Endothelial cell of umbilical vein (primary cell): ENCODE measurements around the gene NR6A1. TPM values are rescaled to one million over a fixed set of nuclear protein-coding genes. Genes with fewer than 3 reads are reported as not detected.

Experiments used
- BruUV-seq: library from RNA; stranded (reverse); fragments of 400-500 nt; replicated peaks from 2 replicates; lab custom pipeline; 2021; lab: Mats Ljungman, UMichigan
- CTCF ChIA-PET: fragments of 300-600, 350-600 bp; sonication (Branson Sonifier 250); formaldehyde crosslinking; loops from one replicate; lab custom pipeline; 2021; ENCODE audit warnings: antibody characterized with exemption, inconsistent platforms; lab: Charles Lee
- POLR2A ChIA-PET: fragments of 300-600, 350-600 bp; sonication (Branson Sonifier 250); formaldehyde crosslinking; loops from one replicate; lab custom pipeline; 2021; ENCODE audit warnings: antibody characterized with exemption, inconsistent platforms; lab: Charles Lee
- DNase-seq: peaks from one replicate; pipeline ENCODE4 v3.0.0-alpha.2; 2011; ENCODE audit warnings: low read depth, low spot score
- FAIRE-seq: peaks from 2 replicates; lab custom pipeline; 2011; peaks lifted over from hg19 to GRCh38; lab: Jason Lieb, UNC
- H2AFZ ChIP-seq: 2 replicates; pipeline ENCODE4 v1.6.0; 2012; ENCODE audit warnings: low read depth, low read length, control low read depth, inconsistent platforms
- H3K27ac ChIP-seq: 2 replicates; pipeline ENCODE4 v1.5.1; 2011; ENCODE audit warnings: low read depth, mild to moderate bottlenecking, control low read depth, low read length, moderate library complexity; ENCODE audit not compliant: insufficient read depth
- H3K27me3 ChIP-seq, 2 experiments: 2 replicates each; pipeline versions ENCODE4 v1.6.0 to v1.6.1; 2011; ENCODE audit warnings: low read length in 2 of 2, mixed read lengths in 1 of 2; ENCODE audit not compliant: control insufficient read depth in 2 of 2, insufficient read depth in 2 of 2
- H3K36me3 ChIP-seq, 2 experiments: 2 replicates in 1 of 2; 3 replicates in 1 of 2; pipeline ENCODE4 v1.5.1; 2011; ENCODE audit warnings: low read length in 2 of 2, mild to moderate bottlenecking in 1 of 2, moderate library complexity in 1 of 2; ENCODE audit not compliant: control insufficient read depth in 2 of 2, insufficient read depth in 2 of 2; ENCODE audit errors: extremely low read depth in 1 of 2
- H3K4me1 ChIP-seq: 3 replicates; pipeline ENCODE4 v1.5.1; 2011; ENCODE audit warnings: mild to moderate bottlenecking, low read length; ENCODE audit not compliant: control insufficient read depth, insufficient read depth; ENCODE audit errors: extremely low read depth
- H3K4me2 ChIP-seq: 2 replicates; pipeline ENCODE4 v1.6.1; 2011; ENCODE audit warnings: low read length, control low read depth, mixed read lengths; ENCODE audit not compliant: insufficient read depth
- H3K4me3 ChIP-seq, 3 experiments: fragments of 200-600 bp in 1 of 3; sonication (generic), shearing (Covaris generic) in 1 of 3; replicated peaks in 1 of 3; 2 replicates each; pipeline ENCODE4 v1.5.1; 2011 to 2016; ENCODE audit warnings: control low read depth in 3 of 3, low read length in 3 of 3, mild to moderate bottlenecking in 2 of 3, inconsistent platforms in 1 of 3, low read depth in 1 of 3, moderate library complexity in 1 of 3; ENCODE audit not compliant: insufficient read depth in 1 of 3
- H3K79me2 ChIP-seq: 2 replicates; pipeline ENCODE4 v1.6.0; 2012; ENCODE audit warnings: low read length, inconsistent platforms; ENCODE audit not compliant: control insufficient read depth, insufficient read depth
- H3K9ac ChIP-seq: replicated peaks from 2 replicates; pipeline ENCODE3; 2011; ENCODE audit warnings: low read length, control low read depth; ENCODE audit not compliant: insufficient read depth; ENCODE audit errors: extremely low read depth
- H3K9me1 ChIP-seq: replicated peaks from 3 replicates; pipeline ENCODE4 v1.6.0; 2011; ENCODE audit warnings: mild to moderate bottlenecking, low read length; ENCODE audit not compliant: control insufficient read depth, insufficient read depth; ENCODE audit errors: extremely low read depth
- H3K9me3 ChIP-seq: replicated peaks from 2 replicates; pipeline ENCODE4 v1.5.1; 2012; ENCODE audit warnings: low read length, inconsistent platforms; ENCODE audit not compliant: control insufficient read depth, insufficient read depth
- H4K20me1 ChIP-seq: replicated peaks from 2 replicates; pipeline ENCODE3; 2011; ENCODE audit warnings: mild to moderate bottlenecking, low read length; ENCODE audit not compliant: control insufficient read depth, insufficient read depth; ENCODE audit errors: extremely low read depth
- EZH2 ChIP-seq: IDR thresholded peaks from 2 replicates; pipeline ENCODE4 v1.6.1; 2012; ENCODE audit warnings: borderline replicate concordance, low read depth, mild to moderate bottlenecking, moderate library complexity, low read length, inconsistent platforms; ENCODE audit not compliant: severe bottlenecking
- FOS ChIP-seq: IDR thresholded peaks from 2 replicates; pipeline ENCODE4 v1.6.1; 2011; ENCODE audit warnings: mild to moderate bottlenecking, low read length, moderate library complexity, borderline replicate concordance; ENCODE audit not compliant: insufficient read depth
- GATA2 ChIP-seq: IDR thresholded peaks from 2 replicates; pipeline ENCODE4 v1.7.0; 2011; ENCODE audit warnings: low read depth, mild to moderate bottlenecking, moderate library complexity, mixed read lengths, low read length; ENCODE audit not compliant: insufficient read length, insufficient read depth
- JUN ChIP-seq: IDR thresholded peaks from 2 replicates; pipeline ENCODE4 v1.6.1; 2011; ENCODE audit warnings: borderline replicate concordance, low read depth; ENCODE audit not compliant: insufficient read length, insufficient read depth
- MYC ChIP-seq: IDR thresholded peaks from one replicate; pipeline ENCODE4 v1.6.1; 2011; ENCODE audit warnings: mild to moderate bottlenecking, low read depth, low read length
- POLR2A ChIP-seq: IDR thresholded peaks from 2 replicates; pipeline ENCODE4 v1.6.1; 2012; ENCODE audit warnings: low read depth, mild to moderate bottlenecking, control low read depth, low read length
- POLR2AphosphoS5 ChIP-seq: IDR thresholded peaks from 2 replicates; pipeline ENCODE4 v1.6.1; 2012; ENCODE audit warnings: low read depth, mild to moderate bottlenecking, control low read depth, low read length, moderate library complexity; ENCODE audit not compliant: insufficient read depth
- dilution Hi-C: fragments of 300-500 bp; cut with MboI; formaldehyde crosslinking; loops from one replicate; pipeline ENCODE4 v1.15.0; 2019; ENCODE audit warnings: low sequenced_read_pairs; ENCODE audit not compliant: extremely low pct_ligation_motif_present
- intact Hi-C: fragments of 100-400 bp; cut with micrococcal nuclease; formaldehyde crosslinking; loops from one replicate; pipeline ENCODE4 v1.10.0; 2022
- polyA plus RNA-seq, 4 experiments: library from polyadenylated mRNA; depleted of rRNA in 3 of 4; stranded (reverse) in 3 of 4; unstranded in 1 of 4; fragments of >200 nt; gene quantifications; 2 replicates each; pipeline versions ENCODE4 v1.2.1 to v1.2.3, GENCODE V29; 2011 to 2012; ENCODE audit warnings: missing spikeins in 1 of 4
- total RNA-seq: library from RNA; stranded (reverse); gene quantifications from 2 replicates; pipeline ENCODE4 v1.2.3, GENCODE V29; 2021
- TF ChIP-seq, protein P1 (sequence below), 2 donors: IDR thresholded peaks; 1 replicate in 1 of 2; 2 replicates in 1 of 2; pipeline ENCODE4 v1.5.1; 2011; ENCODE audit warnings: low read length in 2 of 2, mild to moderate bottlenecking in 2 of 2, moderate library complexity in 2 of 2, control low read depth in 1 of 2, inconsistent platforms in 1 of 2, low read depth in 1 of 2; ENCODE audit not compliant: insufficient read depth in 1 of 2; ENCODE audit errors: extremely low read depth in 1 of 2
- TF ChIP-seq, protein P2 (sequence below): IDR thresholded peaks from 2 replicates; pipeline ENCODE4 v1.6.1; 2011; ENCODE audit not compliant: insufficient read depth, insufficient read length

Gene NR6A1
- total and polyA plus RNA-seq, 2 donors (not counting 3 experiments of a cell fraction or from before 2014, with no cell fraction given), result 0.17 to 1.2 TPM

DNA sequence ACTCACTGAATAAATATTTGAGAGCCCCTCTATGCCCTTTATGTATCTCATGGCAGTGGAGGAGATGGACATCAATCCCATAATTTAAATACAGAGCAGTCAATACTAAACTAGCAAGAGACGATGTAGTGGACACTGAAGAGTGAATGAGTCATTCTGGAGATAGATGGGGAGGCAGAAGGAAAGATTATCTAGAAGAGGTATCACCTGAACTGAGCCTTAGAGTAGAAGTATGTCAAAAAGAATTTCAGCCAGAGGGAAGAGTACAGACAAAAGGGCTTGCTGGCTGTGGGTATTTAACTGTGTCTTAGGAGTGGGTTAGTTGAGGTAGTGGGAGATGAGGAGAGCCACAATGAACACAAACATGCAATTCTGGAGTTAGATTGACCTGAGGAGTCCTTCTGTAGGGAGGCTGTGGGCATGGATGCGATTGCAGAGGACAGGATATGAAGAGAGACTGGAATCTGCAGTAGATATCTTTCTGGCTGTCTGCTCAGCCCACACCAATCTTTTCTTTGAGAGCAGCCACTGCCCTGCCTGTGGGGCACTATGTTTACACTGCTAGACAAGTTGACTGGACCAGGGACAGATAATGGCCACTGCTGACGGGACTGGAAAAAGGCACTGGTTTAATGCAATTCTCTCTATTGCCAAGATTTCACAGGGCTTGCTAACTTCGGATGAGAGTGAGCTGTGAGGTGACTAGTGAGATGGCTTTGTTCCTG, 200.0 kb downstream of the NR6A1 start:
- Histone ChIP-seq H3K9me3 (no peaks in the 10 kb centered on the region), H2AFZ (no peak overlapping the region), H3K4me2 (no peak overlapping the region), H3K4me3 (no peak overlapping the region), H3K36me3 (no peaks in the 10 kb centered on the region), H3K9me1 (no peaks in the 10 kb centered on the region), H3K27ac (no peak overlapping the region), H4K20me1 (no peaks in the 10 kb centered on the region), H3K27me3 (peaks cover 3 to 5% of the 10 kb centered on the region in 2 experiments), H3K79me2 (no peaks in the 10 kb centered on the region), H3K9ac (no peak overlapping the region), H3K4me1 (peaks cover 2% of the 10 kb centered on the region)
- BruUV-seq, result no TSS peak
- ChIA-PET CTCF (interaction anchor here (2.2 kb wide), 1 partner anchor 46 kb away, joined by 8 read pairs; no protein-coding TSS in a partner anchor), POLR2A (no interaction called here)
- dilution Hi-C loops, result no loop called here
- FAIRE-seq, result no peak
- intact Hi-C loops, result no loop called here
- TF ChIP-seq, protein P1, sequence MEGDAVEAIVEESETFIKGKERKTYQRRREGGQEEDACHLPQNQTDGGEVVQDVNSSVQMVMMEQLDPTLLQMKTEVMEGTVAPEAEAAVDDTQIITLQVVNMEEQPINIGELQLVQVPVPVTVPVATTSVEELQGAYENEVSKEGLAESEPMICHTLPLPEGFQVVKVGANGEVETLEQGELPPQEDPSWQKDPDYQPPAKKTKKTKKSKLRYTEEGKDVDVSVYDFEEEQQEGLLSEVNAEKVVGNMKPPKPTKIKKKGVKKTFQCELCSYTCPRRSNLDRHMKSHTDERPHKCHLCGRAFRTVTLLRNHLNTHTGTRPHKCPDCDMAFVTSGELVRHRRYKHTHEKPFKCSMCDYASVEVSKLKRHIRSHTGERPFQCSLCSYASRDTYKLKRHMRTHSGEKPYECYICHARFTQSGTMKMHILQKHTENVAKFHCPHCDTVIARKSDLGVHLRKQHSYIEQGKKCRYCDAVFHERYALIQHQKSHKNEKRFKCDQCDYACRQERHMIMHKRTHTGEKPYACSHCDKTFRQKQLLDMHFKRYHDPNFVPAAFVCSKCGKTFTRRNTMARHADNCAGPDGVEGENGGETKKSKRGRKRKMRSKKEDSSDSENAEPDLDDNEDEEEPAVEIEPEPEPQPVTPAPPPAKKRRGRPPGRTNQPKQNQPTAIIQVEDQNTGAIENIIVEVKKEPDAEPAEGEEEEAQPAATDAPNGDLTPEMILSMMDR (IDR thresholded peaks at IDR 0.05; ENCODE audit: extremely low read depth in 1 of 2, insufficient read depth in 1 of 2, low read depth in 1 of 2, low read length in 2 of 2), result no peak
- no peak for TF ChIP-seq GATA2
- TF ChIP-seq POLR2AphosphoS5, result no peak
- TF ChIP-seq, protein P2, sequence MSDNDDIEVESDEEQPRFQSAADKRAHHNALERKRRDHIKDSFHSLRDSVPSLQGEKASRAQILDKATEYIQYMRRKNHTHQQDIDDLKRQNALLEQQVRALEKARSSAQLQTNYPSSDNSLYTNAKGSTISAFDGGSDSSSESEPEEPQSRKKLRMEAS, result no peak
- no peak for TF ChIP-seq POLR2A
- TF ChIP-seq FOS, result no peak
- no peak for TF ChIP-seq EZH2
- TF ChIP-seq MYC, result no peak
- TF ChIP-seq JUN, result no peak
- DNase-seq, result no peak
